ENCODE measurements around the gene NELL2. TPM values are rescaled to one million over a fixed set of nuclear protein-coding genes. Genes with fewer than 3 reads are reported as not detected.

Gene NELL2
- total RNA-seq, 4 donors from 2014 or later, result 7.5 to 39.2 (median 15.9) TPM

DNA sequence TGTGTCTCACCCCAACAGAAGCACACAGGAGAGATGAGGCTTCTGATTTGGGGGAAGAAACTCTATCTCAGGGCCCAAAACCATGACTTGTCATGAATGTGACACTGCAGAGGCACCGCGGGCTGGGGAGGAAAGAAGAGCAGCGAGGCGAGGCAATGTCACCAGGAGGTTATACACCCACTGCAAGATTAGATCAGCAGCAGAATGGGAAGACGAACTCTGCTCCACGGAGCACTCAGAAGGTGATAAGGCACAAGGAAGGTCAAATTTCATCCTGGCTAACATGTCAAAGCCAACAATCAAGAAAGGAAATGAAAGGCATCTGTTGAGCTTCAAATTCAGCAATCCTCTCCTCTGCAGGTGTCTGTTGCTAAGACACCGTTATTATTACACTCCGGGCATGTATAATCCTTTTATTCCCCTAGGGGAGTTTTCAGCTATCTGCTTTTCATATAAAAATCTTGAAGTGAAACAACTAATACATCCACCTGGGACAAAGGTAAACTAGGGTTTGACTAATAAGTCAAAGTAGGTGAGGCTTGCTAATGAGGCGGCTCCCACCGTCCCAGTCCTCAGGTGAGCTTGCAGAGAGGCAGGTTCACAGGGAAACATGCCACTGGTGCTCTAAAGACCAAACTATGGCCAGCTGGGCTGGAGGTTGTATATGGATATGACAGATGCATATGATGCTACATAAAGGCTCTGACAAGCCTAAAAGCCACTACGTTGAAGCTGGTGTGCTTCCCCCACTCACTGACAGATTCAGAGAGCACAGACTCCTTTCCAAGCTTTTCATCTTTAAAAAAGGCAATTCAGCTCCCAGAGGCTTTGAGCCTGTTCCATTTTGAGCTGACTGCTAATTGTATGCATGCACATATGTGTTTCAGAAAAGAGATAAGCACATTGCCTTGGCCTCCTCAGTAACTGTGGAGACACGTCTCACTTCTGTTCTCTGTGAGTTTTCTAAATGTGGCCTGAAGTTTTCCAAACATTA, 221.2 kb downstream of the NELL2 start:
- Histone ChIP-seq H3K36me3 (no peaks in the 10 kb centered on the region), H3K4me3 (no peak overlapping the region), H3K4me1 (no peaks in the 10 kb centered on the region), H3K27ac (no peak overlapping the region), H3K27me3 (no peaks in the 10 kb centered on the region), H3K9me3 (no peaks in the 10 kb centered on the region)
- no peak for DNase-seq
- no peak for TF ChIP-seq POLR2A (IDR thresholded peaks at IDR 0.05)
- TF ChIP-seq CTCF (IDR thresholded peaks at IDR 0.05), result no peak

DNA sequence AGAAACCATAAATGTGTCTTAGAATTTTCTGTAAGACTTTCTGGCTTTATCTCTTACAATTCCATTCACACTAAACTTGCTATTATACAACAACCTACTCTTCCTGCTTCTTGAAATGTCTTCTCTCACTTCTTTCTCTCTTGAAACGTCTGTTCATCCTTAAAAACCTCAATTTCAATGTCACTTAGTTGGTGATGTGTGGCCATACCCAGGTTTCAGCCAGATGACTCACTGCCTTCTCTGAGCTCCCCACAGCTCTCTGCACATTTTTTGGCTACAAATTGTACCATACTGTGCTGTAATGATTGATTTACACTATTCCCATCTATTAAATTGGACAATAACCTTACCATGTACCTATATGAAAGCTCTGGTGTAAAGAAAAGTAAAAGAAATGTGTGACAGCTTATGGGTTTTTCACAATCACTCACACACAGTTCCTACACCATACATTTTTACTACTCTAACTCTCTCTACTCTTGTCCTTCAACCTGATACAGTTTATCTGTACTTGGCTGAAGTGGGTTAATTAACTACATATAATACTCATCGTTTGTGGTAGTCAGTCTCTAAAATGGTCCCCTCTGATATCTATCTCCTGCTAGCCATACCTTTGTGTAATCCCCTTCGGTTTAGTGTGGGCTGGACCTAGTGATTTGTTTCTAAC, 222.1 kb downstream of the NELL2 start:
- no peak for TF ChIP-seq POLR2A (IDR thresholded peaks at IDR 0.05)
- TF ChIP-seq CTCF (IDR thresholded peaks at IDR 0.05), result no peak

DNA sequence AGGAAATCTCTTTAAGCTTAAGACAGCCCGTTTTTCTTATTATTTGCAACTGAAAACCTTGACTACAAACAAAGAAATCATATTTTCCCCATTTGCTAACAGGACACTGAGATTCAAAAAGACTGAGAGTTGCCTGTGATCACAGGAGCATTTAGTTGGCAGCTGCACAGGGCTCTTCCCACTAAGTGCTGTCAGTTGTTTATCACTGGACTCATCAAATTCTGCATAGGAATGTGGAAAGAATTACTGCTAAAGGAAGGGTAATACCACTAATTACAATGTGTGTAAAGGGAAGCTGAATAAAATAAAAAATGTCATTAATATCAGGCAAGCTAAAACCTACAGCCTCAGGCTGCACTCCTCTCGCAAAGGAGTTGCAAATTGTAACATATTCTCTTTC, 226.4 kb downstream of the NELL2 start:
- Histone ChIP-seq H3K27me3 (no peaks in the 10 kb centered on the region), H3K9me3 (no peaks in the 10 kb centered on the region), H3K4me3 (no peak overlapping the region), H3K36me3 (no peaks in the 10 kb centered on the region), H3K4me1 (no peaks in the 10 kb centered on the region), H3K27ac (no peak overlapping the region)
- DNase-seq, result no peak
- TF ChIP-seq POLR2A (IDR thresholded peaks at IDR 0.05), result no peak
- TF ChIP-seq CTCF (IDR thresholded peaks at IDR 0.05), result no peak

More for the DNA sequence above, 222.1 kb downstream of the NELL2 start:
- no peaks in the 10 kb centered on the region for H3K4me1 ChIP-seq
- no peak for DNase-seq
- H3K36me3 ChIP-seq, result no peaks in the 10 kb centered on the region
- no peak overlapping the region for H3K4me3 ChIP-seq
- H3K27ac ChIP-seq, result no peak overlapping the region
- no peaks in the 10 kb centered on the region for H3K9me3 ChIP-seq
- H3K27me3 ChIP-seq, result no peaks in the 10 kb centered on the region

GRCh38 chr12:44647917-44648690, 228.0 kb downstream of the NELL2 start:
- no peaks in the 10 kb centered on the region for H3K36me3 ChIP-seq
- no peak for DNase-seq
- H3K4me1 ChIP-seq, result no peaks in the 10 kb centered on the region
- TF ChIP-seq CTCF (IDR thresholded peaks at IDR 0.05) (no peak), POLR2A (IDR thresholded peaks at IDR 0.05) (no peak)
- H3K27ac ChIP-seq, result no peak overlapping the region
- no peaks in the 10 kb centered on the region for H3K9me3 ChIP-seq
- no peak overlapping the region for H3K4me3 ChIP-seq
- no peaks in the 10 kb centered on the region for H3K27me3 ChIP-seq

- H3K4me1 ChIP-seq, result no peaks in the 10 kb centered on the region
- no peak overlapping the region for H3K27ac ChIP-seq
- no peak overlapping the region for H3K4me3 ChIP-seq
- no peaks in the 10 kb centered on the region for H3K36me3 ChIP-seq
- TF ChIP-seq CTCF (IDR thresholded peaks at IDR 0.05), result no peak
- no peak for TF ChIP-seq POLR2A (IDR thresholded peaks at IDR 0.05)
- H3K27me3 ChIP-seq, result no peaks in the 10 kb centered on the region
- no peak for DNase-seq
- no peaks in the 10 kb centered on the region for H3K9me3 ChIP-seq
Observed at GRCh38 chr12:44640427-44641190, 235.5 kb downstream of the NELL2 start.
